GM19438 (cell line): ENCODE results near the gene ZNF587.
A peak's percentile ranks its signal among the peaks of the same experiment; 100 is the strongest.
"Not testable (repeated sequence)": the region's sequence is repeated elsewhere in the genome, so short reads cannot be mapped to it uniquely, and the experiment has no call there.

Experiments used
- ATAC-seq: cut with Tn5 transposase; IDR thresholded peaks from one replicate; pipeline ENCODE4 v1.9.1; 2021; ENCODE audit warnings: low read depth; ENCODE audit not compliant: unreplicated experiment

The ZNF587 gene

DNA sequence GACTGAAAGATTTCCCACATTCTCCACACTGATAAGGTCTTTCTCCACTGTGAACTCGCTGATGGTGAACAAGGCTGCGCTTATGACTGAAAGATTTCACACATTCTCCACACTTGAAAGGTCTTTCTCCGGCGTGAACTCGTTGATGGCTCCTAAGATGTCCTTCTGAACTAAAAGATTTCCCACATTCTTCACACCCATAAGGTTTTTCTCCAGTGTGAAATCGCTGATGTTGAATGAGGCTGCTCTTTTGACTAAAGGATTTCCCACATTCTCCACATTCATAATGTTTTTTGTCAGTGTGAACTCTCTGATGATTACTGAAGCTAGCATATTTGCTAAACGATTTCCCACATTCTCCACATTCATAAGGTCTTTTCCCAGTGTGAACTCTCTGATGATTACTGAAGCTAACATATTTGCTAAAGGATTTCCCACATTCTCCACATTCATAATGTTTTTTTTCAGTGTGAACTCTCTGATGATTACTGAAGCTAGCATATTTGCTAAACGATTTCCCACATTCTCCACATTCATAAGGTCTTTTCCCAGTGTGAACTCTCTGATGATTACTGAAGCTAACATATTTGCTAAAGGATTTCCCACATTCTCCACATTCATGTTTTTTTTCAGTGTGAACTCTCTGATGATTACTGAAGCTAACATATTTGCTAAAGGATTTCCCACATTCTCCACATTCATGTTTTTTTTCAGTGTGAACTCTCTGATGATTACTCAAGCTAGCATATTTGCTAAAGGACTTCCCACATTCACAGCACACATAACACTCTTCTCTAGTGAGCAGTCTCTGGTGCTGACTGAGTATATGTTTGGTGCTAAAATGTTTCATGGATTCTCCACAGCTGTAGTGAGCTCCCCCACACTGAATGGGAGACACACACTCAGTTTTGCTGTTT, 24.5 kb downstream of the ZNF587 start:
- ATAC-seq: not testable (repeated sequence)

DNA sequence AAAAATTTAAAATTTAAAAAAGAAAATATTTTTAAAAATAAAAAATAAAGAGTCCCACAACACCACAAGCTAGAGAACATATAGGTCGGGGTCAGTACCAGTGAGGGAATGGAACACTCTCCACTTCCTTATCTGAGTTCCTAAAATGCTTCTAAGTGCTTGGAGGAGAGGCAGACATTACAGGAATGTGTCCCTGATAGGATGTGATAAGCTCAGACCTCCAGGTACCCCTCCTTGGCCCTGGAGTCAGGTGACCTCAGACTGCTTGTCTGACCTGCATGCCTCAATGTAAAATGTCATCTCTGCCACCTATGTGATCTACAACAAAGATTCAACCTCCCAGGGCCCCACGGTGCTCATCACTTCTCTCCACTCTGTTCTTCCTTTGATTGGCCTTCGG, 36.4 kb downstream of the ZNF587 start:
- ATAC-seq: no peak

DNA sequence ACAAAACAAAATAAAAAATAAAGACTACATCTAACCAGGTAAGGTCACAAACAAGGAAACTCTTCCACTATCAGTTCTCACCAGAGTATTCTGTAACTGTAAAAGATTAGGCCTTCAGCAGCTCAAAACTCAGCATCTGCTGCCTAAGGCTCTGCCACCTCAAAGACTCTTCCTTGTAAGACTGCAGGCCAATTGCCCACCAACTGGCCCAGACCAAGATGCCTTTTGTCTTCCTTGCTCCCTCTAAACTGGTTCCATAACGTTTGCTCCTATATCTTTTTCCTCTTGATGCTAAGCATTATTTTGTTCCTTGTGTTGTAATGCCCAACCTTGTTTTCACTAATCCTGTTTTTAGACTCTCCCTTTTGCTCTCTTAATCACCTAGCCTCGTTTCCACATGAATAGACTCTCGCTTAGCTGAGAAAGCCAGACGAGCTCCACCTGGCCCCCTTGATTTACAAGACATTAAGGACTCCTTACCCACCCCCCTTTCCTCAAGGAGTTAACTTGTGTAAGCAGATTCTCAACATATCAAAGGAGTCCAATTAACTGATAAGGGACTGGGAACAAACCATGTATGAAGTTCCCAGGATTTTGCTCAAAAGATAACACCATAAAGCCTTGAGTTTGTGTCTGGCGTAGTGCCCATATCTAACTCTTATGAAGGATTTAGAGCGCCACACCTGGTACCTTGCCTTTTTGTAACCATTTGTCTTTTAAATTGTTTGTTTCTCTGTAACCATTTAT, 37.7 kb downstream of the ZNF587 start:
- ATAC-seq: no peak

DNA sequence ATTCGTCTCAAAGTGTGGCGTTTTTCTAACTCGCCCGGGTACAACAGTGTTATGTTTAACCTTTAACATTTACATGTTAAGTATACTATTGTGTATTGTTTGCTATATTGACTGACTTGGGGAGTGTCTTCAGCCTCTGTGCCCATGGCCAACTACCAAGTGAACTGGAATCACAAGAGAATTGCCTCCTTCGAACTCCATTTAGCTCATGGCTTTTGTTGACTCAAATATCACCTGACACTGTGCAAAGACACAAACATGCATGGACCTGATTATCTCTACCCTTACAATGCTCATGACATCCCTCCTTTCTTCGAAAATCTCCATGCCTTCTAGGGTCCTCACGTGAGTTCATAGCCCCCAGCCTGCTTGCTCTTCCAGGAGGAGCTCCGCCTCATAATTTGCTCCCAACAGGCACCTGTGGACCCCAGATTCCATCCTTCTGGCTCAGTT, 38.5 kb downstream of the ZNF587 start:
- ATAC-seq: no peak

DNA sequence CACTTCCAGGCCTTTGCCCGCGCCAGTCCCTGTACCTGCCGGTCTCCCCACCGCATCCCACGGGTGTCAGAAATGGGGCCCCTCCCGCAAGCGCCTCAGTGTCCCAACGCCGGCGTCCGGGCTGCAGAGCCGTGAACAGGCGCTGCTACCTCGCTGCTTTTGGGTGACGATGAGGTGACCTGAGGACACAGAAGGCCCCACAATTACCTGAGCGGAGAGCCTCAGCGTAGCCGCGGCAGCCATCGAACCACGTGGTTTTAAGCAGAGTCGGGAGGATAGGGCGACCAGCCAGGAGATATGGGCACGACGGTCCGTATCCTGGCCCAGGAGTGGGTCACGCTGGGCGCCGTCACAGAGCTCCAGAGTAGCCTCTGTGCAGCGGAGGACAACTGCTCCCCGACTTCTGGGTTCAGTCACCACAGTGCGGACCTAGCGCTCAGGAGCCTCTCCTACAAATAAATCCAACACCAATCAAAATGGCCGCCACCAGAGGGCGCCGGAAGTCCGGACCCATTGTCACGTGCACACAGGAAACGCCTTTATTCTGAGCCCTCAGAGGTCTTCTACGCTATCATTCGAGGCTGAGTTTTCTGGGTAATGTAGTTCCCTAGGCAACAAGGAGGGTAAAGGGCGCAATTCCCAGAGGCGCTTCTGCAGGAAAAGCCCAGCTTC, 39.0 kb downstream of the ZNF587 start, which contains the start of gene ZNF814:
Gene ZNF814 (minus strand): TSS at position 478 of the 672 bp plus-strand sequence. CDS start 235 bp downstream, at position 243.
- peak; percentile 75 for ATAC-seq

DNA sequence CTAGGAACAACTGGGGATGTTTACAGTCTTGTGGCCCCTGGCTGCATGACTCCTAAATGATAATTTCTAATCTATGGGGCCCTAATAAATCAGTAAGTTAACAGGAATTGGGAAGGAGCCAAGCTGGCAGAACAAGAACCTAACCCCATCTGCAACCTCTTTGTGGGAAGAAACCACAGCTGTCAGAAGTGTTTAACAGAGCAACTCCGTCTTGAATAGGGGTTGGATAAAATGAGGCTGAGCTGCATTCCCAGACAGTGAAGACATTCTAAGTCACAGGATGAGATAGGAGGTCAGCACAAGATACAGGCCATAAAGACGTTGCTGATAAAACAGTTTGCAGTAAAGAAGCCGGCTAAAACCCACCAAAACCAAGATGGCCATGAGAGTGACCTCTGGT, 41.0 kb downstream of the ZNF587 start:
- ATAC-seq: not testable (repeated sequence)

DNA sequence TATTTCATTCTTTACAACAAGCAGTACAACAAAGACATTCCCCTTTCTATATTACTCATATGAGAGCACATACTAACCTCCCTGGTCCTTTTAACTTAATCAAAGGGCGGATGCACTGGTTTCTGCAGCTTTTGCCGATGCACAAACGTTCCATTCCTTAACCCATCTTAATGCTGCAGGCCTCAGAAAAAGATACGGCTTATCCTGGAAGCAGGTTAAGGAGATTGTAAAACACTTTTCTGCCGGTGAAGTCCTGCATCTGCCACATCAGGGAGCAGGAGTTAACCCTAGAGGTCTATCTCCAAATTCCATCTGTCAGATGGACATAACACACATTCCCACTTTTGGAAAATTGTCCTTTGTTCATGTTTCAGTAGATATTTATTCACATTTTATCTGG, 50.7 kb downstream of the ZNF587 start:
- no peak for ATAC-seq

DNA sequence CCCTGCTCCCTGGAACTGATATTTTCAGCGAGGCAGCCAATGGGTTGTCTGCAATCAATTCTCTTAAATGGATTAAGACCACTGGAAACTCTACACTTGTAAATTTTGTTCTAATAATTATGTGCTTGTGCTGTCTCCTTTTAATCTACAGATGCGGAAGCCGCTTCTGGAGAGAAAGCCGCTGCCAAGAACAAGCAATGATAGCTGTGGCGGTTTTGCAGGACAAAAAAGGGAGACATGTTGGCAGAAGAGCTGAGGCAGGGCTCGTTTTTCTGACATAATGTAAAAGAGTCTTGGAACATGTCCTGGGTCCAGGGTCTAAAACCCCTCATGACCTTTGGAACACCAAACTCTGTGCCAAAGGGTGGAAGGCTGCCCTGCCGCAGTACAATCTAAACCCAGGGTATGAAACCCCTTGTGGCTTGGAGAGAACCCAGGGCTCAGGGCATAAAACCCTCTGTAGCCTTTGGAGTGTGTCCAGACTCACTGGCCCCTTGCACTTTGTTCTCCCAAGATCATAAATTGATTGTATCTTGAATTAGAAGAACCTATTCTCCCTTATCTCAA, 54.0 kb downstream of the ZNF587 start:
- ATAC-seq: no peak

DNA sequence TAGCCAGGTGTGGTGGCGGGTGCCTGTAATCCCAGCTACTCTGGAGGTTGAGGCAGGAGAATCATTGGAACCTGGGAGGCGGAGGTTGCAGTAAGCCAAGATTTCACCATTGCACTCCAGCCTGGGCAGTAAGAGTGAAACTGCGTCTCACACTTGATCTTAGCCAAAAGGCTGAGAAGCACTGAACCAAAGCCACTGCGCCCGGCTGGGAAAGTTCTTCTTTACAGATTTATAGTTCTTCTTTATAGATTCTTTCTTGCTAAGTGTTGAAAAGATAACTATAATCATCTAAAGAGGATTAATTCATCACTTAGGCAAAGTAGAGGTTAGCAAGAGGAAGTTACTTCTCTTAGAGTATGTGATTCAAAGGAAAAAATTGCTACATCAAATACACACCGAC, 55.6 kb downstream of the ZNF587 start:
- no peak for ATAC-seq

DNA sequence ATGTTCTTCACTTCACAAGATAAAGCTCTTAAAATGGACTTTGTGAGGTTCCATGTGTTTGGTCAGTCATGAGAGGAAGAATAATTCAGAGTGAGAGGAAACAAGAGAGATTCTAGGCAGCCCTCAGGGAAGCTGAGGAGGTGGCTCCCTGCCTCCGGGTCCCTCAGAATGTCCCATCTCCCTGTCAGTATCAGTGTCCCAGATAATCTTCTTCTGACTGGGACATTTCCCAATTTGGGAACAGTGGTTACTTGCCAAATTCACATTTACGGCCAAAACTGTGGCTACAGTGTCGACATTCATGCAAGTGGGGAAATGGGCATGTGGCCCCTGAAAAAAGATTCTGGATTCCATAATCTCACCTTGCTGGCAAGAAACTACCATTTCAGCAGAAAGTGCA, 57.7 kb downstream of the ZNF587 start:
- no peak for ATAC-seq

DNA sequence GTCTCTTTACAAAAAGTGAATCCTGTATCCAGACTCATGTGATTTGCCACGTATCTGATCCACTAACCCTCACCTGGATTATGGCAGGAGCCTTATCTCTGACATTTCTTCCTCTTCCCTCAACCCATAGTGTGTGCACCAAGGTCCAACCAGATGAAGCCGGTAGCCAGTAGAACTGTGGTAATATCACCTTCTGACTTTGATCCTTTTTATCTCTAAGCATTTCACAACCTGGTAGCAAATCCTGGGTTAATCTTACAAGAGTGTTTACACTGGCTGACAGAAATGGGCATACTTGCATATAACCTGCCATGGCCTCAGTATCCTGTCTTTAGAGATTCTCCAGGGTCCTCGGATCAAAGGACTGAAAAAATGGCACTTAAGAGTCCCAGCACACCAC, 64.9 kb downstream of the ZNF587 start:
- ATAC-seq: no peak
